WTC11 (cell line): Measurements from ENCODE around the gene THSD7B. TPM values are rescaled to one million over a fixed set of nuclear protein-coding genes. Genes with fewer than 3 reads are reported as not detected.

Experiments used
- ATAC-seq: fragments of 200-7000 bp; cut with Tn5 transposase; 2 replicates; pipeline ENCODE4 v1.10.0; 2021; ENCODE audit warnings: mild to moderate bottlenecking, moderate library complexity
- CTCF ChIA-PET: fragments of 300-600 bp; sonication (Branson Sonifier 250); formaldehyde crosslinking; loops from one replicate; lab custom pipeline; 2021; ENCODE audit warnings: antibody characterized with exemption; lab: Charles Lee
- POLR2A ChIA-PET: fragments of 350-600 bp; sonication (Branson Sonifier 250); formaldehyde crosslinking; loops from one replicate; lab custom pipeline; 2021; ENCODE audit warnings: antibody characterized with exemption; lab: Charles Lee
- DNase-seq: peaks from one replicate; pipeline ENCODE4 v3.0.0; 2021; ENCODE audit warnings: low spot score
- H3K27ac Mint-ChIP-seq: 2 replicates; pipeline ENCODE4 v1.8.0; 2021; ENCODE audit warnings: mixed read lengths
- H3K27me3 Mint-ChIP-seq: 2 replicates; pipeline ENCODE4 v1.8.0; 2021; ENCODE audit warnings: low read depth, mild to moderate bottlenecking, moderate library complexity, mixed read lengths
- H3K36me3 Mint-ChIP-seq: 2 replicates; pipeline ENCODE4 v1.8.0; 2021; ENCODE audit warnings: mixed read lengths
- H3K4me1 Mint-ChIP-seq: 2 replicates; pipeline ENCODE4 v1.8.0; 2022; ENCODE audit warnings: mixed read lengths
- H3K4me3 Mint-ChIP-seq: 2 replicates; pipeline ENCODE4 v1.8.0; 2021; ENCODE audit warnings: mild to moderate bottlenecking, moderate library complexity, mixed read lengths
- H3K9me3 Mint-ChIP-seq: 2 replicates; pipeline ENCODE4 v1.8.0; 2021; ENCODE audit warnings: mixed read lengths
- AFF4 ChIP-seq: sonication (generic); formaldehyde crosslinking; IDR thresholded peaks from 2 replicates; pipeline ENCODE4 v1.8.1; 2023; ENCODE audit warnings: mild to moderate bottlenecking, missing genetic modification reagents, borderline replicate concordance
- ATF1 ChIP-seq: sonication (generic); formaldehyde crosslinking; IDR thresholded peaks from 2 replicates; pipeline ENCODE4 v1.8.1; 2023; ENCODE audit warnings: mild to moderate bottlenecking, moderate library complexity, missing genetic modification reagents
- CREB1 ChIP-seq: sonication (generic); formaldehyde crosslinking; IDR thresholded peaks from 2 replicates; pipeline ENCODE4 v1.8.0; 2023; ENCODE audit warnings: mild to moderate bottlenecking, missing genetic modification reagents
- FOXP1 ChIP-seq: sonication (generic); formaldehyde crosslinking; IDR thresholded peaks from 2 replicates; pipeline ENCODE4 v1.8.0; 2022; ENCODE audit warnings: missing genetic modification reagents, mild to moderate bottlenecking, moderate library complexity, borderline replicate concordance
- GTF2I ChIP-seq: fragments of 250-450 bp; sonication (Bioruptor Pico); conservative IDR thresholded peaks from 2 replicates; pipeline ENCODE4 v1.4.0; 2021; ENCODE audit warnings: mild to moderate bottlenecking
- KAT7 ChIP-seq: sonication (generic); formaldehyde crosslinking; IDR thresholded peaks from 2 replicates; pipeline ENCODE4 v1.8.1; 2023; ENCODE audit warnings: missing genetic modification reagents, mild to moderate bottlenecking, borderline replicate concordance
- RELA ChIP-seq: sonication (generic); formaldehyde crosslinking; IDR thresholded peaks from 2 replicates; pipeline ENCODE4 v1.8.1; 2022; ENCODE audit warnings: missing genetic modification reagents, mild to moderate bottlenecking, borderline replicate concordance
- SMAD4 ChIP-seq: sonication (generic); formaldehyde crosslinking; IDR thresholded peaks from 2 replicates; pipeline ENCODE4 v1.8.0; 2022; ENCODE audit warnings: mild to moderate bottlenecking, missing genetic modification reagents
- SP1 ChIP-seq: sonication (generic); formaldehyde crosslinking; conservative IDR thresholded peaks from 2 replicates; pipeline ENCODE4 v1.8.1; 2022; ENCODE audit warnings: missing genetic modification reagents
- TCF7 ChIP-seq: sonication (generic); formaldehyde crosslinking; IDR thresholded peaks from 2 replicates; pipeline ENCODE4 v1.8.0; 2022; ENCODE audit warnings: mild to moderate bottlenecking, low read depth, missing genetic modification reagents, moderate library complexity
- USF2 ChIP-seq: sonication (generic); formaldehyde crosslinking; IDR thresholded peaks from 2 replicates; pipeline ENCODE4 v1.8.1; 2023; ENCODE audit warnings: mild to moderate bottlenecking, missing genetic modification reagents, moderate library complexity
- ZBTB21 ChIP-seq: sonication (generic); formaldehyde crosslinking; IDR thresholded peaks from 2 replicates; pipeline ENCODE4 v1.8.1; 2023; ENCODE audit warnings: mild to moderate bottlenecking, missing genetic modification reagents, borderline replicate concordance
- ZBTB43 ChIP-seq: sonication (generic); formaldehyde crosslinking; IDR thresholded peaks from 2 replicates; pipeline ENCODE4 v1.8.1; 2023; ENCODE audit warnings: mild to moderate bottlenecking, missing genetic modification reagents
- ZNF121 ChIP-seq: sonication (generic); formaldehyde crosslinking; IDR thresholded peaks from 2 replicates; pipeline ENCODE4 v1.8.0; 2023; ENCODE audit warnings: missing genetic modification reagents
- ZNF219 ChIP-seq: sonication (generic); formaldehyde crosslinking; IDR thresholded peaks from 2 replicates; pipeline ENCODE4 v1.8.0; 2023; ENCODE audit warnings: missing genetic modification reagents, mild to moderate bottlenecking, borderline replicate concordance
- total RNA-seq: library from RNA; stranded (reverse); gene quantifications from 3 replicates; pipeline ENCODE4 v1.2.3, GENCODE V29; 2021
- TF ChIP-seq, protein P1 (sequence below): fragments of 250-450 bp; sonication (Bioruptor Pico); IDR thresholded peaks from 2 replicates; pipeline ENCODE4 v1.9.0; 2021; ENCODE audit warnings: mild to moderate bottlenecking, borderline replicate concordance
- TF ChIP-seq, protein P2 (sequence below): sonication (generic); formaldehyde crosslinking; IDR thresholded peaks from 2 replicates; pipeline ENCODE4 v1.8.0; 2023; ENCODE audit warnings: missing genetic modification reagents
- TF ChIP-seq, protein P3 (sequence below): sonication (generic); formaldehyde crosslinking; conservative IDR thresholded peaks from 2 replicates; pipeline ENCODE4 v1.8.1; 2022; ENCODE audit warnings: mild to moderate bottlenecking, missing genetic modification reagents

THSD7B gene
- total RNA-seq, 1 experiment from 2014 or later = 2.9 TPM

DNA sequence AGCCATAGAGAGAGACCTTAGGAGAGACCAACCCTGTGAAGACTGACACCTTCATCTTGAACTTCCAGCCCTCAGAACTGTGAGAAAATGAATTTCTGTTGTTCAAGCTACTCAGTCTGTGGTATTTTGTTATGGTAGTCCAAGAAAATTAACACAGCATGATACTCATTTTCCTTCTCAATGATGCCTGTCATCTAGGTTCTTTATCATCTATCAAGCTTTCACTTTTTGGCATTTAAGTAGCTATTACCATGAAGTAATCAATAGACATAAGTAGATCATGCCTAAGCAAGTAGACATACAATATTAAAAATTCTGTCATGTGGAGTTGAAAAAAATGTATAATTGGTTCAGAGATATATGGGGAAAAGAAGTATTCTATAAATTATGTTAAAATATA is 444.7 kb downstream of the THSD7B start (continued):
- TF ChIP-seq, protein P1, sequence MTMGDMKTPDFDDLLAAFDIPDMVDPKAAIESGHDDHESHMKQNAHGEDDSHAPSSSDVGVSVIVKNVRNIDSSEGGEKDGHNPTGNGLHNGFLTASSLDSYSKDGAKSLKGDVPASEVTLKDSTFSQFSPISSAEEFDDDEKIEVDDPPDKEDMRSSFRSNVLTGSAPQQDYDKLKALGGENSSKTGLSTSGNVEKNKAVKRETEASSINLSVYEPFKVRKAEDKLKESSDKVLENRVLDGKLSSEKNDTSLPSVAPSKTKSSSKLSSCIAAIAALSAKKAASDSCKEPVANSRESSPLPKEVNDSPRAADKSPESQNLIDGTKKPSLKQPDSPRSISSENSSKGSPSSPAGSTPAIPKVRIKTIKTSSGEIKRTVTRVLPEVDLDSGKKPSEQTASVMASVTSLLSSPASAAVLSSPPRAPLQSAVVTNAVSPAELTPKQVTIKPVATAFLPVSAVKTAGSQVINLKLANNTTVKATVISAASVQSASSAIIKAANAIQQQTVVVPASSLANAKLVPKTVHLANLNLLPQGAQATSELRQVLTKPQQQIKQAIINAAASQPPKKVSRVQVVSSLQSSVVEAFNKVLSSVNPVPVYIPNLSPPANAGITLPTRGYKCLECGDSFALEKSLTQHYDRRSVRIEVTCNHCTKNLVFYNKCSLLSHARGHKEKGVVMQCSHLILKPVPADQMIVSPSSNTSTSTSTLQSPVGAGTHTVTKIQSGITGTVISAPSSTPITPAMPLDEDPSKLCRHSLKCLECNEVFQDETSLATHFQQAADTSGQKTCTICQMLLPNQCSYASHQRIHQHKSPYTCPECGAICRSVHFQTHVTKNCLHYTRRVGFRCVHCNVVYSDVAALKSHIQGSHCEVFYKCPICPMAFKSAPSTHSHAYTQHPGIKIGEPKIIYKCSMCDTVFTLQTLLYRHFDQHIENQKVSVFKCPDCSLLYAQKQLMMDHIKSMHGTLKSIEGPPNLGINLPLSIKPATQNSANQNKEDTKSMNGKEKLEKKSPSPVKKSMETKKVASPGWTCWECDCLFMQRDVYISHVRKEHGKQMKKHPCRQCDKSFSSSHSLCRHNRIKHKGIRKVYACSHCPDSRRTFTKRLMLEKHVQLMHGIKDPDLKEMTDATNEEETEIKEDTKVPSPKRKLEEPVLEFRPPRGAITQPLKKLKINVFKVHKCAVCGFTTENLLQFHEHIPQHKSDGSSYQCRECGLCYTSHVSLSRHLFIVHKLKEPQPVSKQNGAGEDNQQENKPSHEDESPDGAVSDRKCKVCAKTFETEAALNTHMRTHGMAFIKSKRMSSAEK = no peak
- TF ChIP-seq KAT7 (CRISPR knock-in tag) (no peak), USF2 (CRISPR knock-in tag) (no peak), TCF7 (no peak), AFF4 (CRISPR knock-in tag) (no peak), FOXP1 (CRISPR knock-in tag) (no peak), ZNF219 (CRISPR knock-in tag) (no peak)
- TF ChIP-seq, all 79 proteins: peak for 0

DNA sequence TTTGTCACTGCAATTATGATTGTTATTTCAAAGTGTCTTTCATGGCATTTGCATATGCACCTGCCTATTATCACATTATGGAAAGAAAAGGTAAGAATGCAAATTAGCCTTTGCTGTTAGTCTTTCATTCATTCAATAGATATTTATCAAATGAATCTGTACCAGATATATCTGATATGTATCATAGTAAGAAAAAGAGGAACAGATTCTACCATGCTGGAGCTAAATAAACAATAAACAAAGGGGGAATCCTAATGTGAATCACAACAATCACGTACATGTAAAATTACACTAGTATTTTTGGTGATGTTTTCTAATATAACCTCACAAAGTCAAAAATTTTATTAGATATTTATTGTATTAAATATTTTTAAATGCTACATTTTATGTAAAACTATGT is 446.4 kb downstream of the THSD7B start:
- ChIA-PET POLR2A (no interaction called here), CTCF (no interaction called here)
- no peaks in the 10 kb centered on the region for H3K27me3 Mint-ChIP-seq
- DNase-seq = no peak
- no peak overlapping the region for H3K27ac Mint-ChIP-seq
- H3K36me3 Mint-ChIP-seq = no peaks in the 10 kb centered on the region
- H3K4me3 Mint-ChIP-seq = no peak overlapping the region
- TF ChIP-seq ZNF219 (CRISPR knock-in tag) (no peak), RELA (CRISPR knock-in tag) (no peak), GTF2I (CRISPR knock-in tag) (no peak), SP1 (no peak)
- no peak for ATAC-seq
- H3K4me1 Mint-ChIP-seq = peaks cover 42% of the 10 kb centered on the region
- peaks cover 8% of the 10 kb centered on the region; the same call in 1 of the 2 replicates for H3K9me3 Mint-ChIP-seq

GRCh38 chr2:137220438-137220993 is 455.2 kb downstream of the THSD7B start:
- ChIA-PET POLR2A (no interaction called here), CTCF (no interaction called here)
- H3K36me3 Mint-ChIP-seq = no peaks in the 10 kb centered on the region
- DNase-seq (no peak), ATAC-seq (no peak)
- no peak overlapping the region for H3K4me3 Mint-ChIP-seq
- H3K4me1 Mint-ChIP-seq = peaks cover 23% of the 10 kb centered on the region
- no peaks in the 10 kb centered on the region for H3K27me3 Mint-ChIP-seq
- no peaks in the 10 kb centered on the region for H3K9me3 Mint-ChIP-seq
- no peak overlapping the region for H3K27ac Mint-ChIP-seq
- TF ChIP-seq CREB1 (CRISPR knock-in tag) = no peak
- no peak for TF ChIP-seq ZBTB21 (CRISPR knock-in tag)
- TF ChIP-seq, protein P2, sequence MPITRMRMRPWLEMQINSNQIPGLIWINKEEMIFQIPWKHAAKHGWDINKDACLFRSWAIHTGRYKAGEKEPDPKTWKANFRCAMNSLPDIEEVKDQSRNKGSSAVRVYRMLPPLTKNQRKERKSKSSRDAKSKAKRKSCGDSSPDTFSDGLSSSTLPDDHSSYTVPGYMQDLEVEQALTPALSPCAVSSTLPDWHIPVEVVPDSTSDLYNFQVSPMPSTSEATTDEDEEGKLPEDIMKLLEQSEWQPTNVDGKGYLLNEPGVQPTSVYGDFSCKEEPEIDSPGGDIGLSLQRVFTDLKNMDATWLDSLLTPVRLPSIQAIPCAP (CRISPR knock-in tag) = no peak
- TF ChIP-seq ZNF121 (CRISPR knock-in tag) = no peak
- TF ChIP-seq SMAD4 (CRISPR knock-in tag) = no peak
- TF ChIP-seq, protein P3, sequence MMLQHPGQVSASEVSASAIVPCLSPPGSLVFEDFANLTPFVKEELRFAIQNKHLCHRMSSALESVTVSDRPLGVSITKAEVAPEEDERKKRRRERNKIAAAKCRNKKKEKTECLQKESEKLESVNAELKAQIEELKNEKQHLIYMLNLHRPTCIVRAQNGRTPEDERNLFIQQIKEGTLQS (CRISPR knock-in tag) = no peak
- no peak for TF ChIP-seq ATF1
- TF ChIP-seq ZBTB43 (CRISPR knock-in tag) = no peak
